Retinal pigment epithelial cell (primary cell): Measurements from ENCODE around the gene OGDH.
"Not testable (repeated sequence)": the region's sequence is repeated elsewhere in the genome, so short reads cannot be mapped to it uniquely, and the experiment has no call there.

Experiments
- DNase-seq: peaks from one replicate; pipeline ENCODE4 v3.0.0-alpha.2; 2010; ENCODE audit warnings: low read depth
- H3K4me3 ChIP-seq: 2 replicates; pipeline ENCODE4 v1.5.1; 2011; ENCODE audit warnings: mild to moderate bottlenecking, low read length, control low read depth, moderate library complexity
- TF ChIP-seq, protein P1 (sequence below): conservative IDR thresholded peaks from 2 replicates; pipeline ENCODE4 v1.5.1; 2011; ENCODE audit warnings: low read depth, low read length, control low read depth, inconsistent platforms

Gene OGDH

DNA sequence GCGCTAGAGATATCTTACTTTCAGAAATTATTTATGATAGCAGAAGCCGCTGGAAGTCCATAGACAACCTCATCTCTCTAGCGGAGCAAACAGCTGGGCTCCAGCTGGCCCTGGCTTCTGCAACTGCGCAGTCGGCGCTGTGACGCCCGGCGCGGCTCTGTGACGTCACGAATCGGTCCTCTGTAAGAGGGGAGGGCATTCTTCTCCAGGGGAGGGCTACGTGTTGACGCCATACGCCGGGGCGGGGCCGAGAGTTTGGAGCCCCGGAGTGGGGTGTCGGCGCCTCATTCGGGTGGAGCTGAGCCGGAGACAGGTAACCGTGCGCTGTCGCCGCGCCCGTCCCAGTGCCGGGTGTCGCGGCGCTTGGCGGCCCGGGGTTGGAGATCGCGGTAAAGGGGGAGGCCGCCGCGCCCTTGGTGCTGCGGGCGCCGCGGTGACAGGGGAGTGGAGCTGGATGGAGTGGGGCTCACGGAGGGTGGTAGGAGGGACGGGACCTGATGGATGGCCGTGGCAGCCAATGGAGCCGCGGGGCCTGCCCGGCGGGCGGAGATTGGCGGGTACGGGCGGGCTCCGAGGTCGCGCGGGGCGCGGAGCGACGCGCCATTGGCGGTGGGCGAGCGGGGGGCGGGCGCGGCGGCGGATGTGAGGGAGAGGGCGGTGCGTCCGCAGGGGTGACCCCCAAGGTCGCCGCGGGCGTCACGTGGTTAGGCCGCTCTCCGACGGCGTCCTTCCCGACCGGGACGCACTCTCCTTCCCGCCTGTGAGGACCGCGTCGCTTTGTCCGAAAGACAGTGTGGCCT lies at the start of gene OGDH:
Gene OGDH (plus strand): TSS at position 287 of the 800 bp plus-strand sequence. CDS start 17,717 bp downstream, outside the sequence.
- peak within 1 kb of the TSS; percentile 87 for H3K4me3 ChIP-seq
- DNase-seq: peak; percentile 93

GRCh38 chr7:44557485-44557884 lies 48.9 kb upstream of the OGDH start:
- no peak overlapping the region for H3K4me3 ChIP-seq
- TF ChIP-seq, protein P1, sequence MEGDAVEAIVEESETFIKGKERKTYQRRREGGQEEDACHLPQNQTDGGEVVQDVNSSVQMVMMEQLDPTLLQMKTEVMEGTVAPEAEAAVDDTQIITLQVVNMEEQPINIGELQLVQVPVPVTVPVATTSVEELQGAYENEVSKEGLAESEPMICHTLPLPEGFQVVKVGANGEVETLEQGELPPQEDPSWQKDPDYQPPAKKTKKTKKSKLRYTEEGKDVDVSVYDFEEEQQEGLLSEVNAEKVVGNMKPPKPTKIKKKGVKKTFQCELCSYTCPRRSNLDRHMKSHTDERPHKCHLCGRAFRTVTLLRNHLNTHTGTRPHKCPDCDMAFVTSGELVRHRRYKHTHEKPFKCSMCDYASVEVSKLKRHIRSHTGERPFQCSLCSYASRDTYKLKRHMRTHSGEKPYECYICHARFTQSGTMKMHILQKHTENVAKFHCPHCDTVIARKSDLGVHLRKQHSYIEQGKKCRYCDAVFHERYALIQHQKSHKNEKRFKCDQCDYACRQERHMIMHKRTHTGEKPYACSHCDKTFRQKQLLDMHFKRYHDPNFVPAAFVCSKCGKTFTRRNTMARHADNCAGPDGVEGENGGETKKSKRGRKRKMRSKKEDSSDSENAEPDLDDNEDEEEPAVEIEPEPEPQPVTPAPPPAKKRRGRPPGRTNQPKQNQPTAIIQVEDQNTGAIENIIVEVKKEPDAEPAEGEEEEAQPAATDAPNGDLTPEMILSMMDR: no peak
- DNase-seq: no peak

More for the DNA sequence above, at the start of gene OGDH:
- TF ChIP-seq, protein P1: no peak

GRCh38 chr7:44559485-44559884 lies 46.9 kb upstream of the OGDH start:
- TF ChIP-seq, protein P1: no peak
- DNase-seq: no peak
- H3K4me3 ChIP-seq: no peak overlapping the region

GRCh38 chr7:44561481-44561880 lies 44.9 kb upstream of the OGDH start:
- TF ChIP-seq, protein P1: no peak
- DNase-seq: no peak

DNA sequence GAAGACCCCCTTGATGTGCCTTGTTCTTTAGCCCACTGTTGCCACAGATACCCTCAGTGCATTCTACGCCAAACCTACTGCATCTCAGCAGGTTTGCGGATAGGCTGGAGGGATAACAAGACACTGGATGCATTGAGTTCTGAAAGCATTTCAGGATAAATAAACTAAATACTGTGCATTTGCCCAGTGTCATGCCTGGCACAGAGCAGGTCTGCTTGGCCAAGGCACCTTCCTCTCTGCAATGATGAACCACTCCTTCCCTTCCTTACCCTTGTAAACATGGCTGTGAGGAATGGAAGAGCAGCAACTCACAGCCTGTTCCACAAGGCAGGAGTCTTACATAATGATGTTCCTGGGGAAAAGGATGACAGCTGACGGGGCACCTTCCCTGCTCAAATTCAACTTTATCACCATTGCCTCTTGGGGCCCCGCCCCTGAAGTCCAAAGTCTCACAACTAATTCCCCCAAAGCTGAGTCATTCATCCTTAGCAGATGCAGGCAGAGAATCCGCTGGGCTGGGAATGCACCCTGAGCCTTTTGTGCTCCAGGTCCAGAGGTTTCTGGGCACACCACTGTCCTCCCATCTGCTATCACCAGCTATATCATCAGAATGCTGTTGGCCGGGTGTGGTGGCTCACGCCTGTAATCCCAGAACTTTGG lies 44.3 kb upstream of the OGDH start:
- H3K4me3 ChIP-seq: no peak overlapping the region
- TF ChIP-seq, protein P1: no peak
- no peak for DNase-seq

More at GRCh38 chr7:44561481-44561880, 44.9 kb upstream of the OGDH start:
- H3K4me3 ChIP-seq: no peak overlapping the region

DNA sequence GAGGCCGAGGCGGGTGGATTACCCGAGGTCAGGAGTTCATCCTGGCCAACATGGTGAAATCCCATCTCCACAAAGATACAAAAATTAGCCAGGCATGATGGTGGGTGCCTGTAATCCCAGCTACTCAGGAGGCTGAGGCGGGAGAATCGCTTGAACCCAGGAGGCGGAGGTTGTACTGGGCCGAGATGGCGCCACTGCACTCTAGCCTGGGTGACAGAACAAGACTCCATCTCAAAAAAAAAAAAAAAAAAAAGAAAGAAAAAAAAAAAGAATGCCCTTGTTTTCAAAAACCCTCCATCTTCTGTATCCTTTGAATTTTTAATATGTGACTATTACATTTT lies 43.8 kb upstream of the OGDH start:
- not testable (repeated sequence) for H3K4me3 ChIP-seq, DNase-seq

DNA sequence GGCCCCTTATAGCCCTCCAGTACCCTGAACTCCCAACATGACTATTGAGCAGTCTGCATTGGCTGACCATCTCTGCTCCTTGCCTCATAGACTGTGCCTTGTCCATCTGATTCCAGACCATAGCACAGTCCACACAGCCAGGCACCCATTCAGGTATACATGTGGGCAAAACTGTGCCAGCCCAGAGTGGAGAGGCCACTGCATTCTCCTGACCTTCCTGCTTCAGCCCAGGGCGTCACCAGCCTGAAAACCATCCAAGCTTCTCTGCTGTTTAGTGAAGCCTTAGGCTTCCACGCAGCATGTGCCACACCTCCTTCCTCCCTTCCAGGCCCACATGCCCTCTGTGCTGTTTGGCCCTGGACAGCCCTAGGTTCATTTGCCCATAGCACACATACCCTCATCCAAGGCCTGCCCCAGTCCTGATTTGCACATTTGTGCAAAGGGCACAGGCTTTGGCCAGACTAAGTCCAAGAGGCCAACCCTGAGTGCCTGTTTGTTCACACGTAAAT lies 43.2 kb upstream of the OGDH start:
- TF ChIP-seq, protein P1: no peak

More for the DNA sequence above, 43.2 kb upstream of the OGDH start:
- no peak for DNase-seq
- H3K4me3 ChIP-seq: no peak overlapping the region
